GM19452 (cell line): ENCODE measurements around the gene MPZL2.

Source experiments
- ATAC-seq: cut with Tn5 transposase; IDR thresholded peaks from one replicate; pipeline ENCODE4 v1.9.1; 2021; ENCODE audit not compliant: unreplicated experiment

The MPZL2 gene

GRCh38 chr11:118223570-118223969, 40.5 kb downstream of the MPZL2 start:
- ATAC-seq = no peak

GRCh38 chr11:118222437-118222836, 41.7 kb downstream of the MPZL2 start:
- no peak for ATAC-seq

- ATAC-seq = no peak
These were observed 42.7 kb downstream of the MPZL2 start for GRCh38 chr11:118221419-118221818.

GRCh38 chr11:118219732-118220131, 44.4 kb downstream of the MPZL2 start:
- ATAC-seq = no peak

- no peak for ATAC-seq
These were observed 44.9 kb downstream of the MPZL2 start for GRCh38 chr11:118219244-118219643.

GRCh38 chr11:118217575-118217974, 46.5 kb downstream of the MPZL2 start:
- ATAC-seq = no peak

- no peak for ATAC-seq
These were observed 47.2 kb downstream of the MPZL2 start for GRCh38 chr11:118216621-118217481.

GRCh38 chr11:118215765-118216164, 48.3 kb downstream of the MPZL2 start:
- ATAC-seq = no peak

GRCh38 chr11:118215262-118215661, 48.8 kb downstream of the MPZL2 start:
- no peak for ATAC-seq

GRCh38 chr11:118214210-118214914, 49.7 kb downstream of the MPZL2 start:
- ATAC-seq = no peak

GRCh38 chr11:118213781-118214180, 50.3 kb downstream of the MPZL2 start:
- ATAC-seq = no peak

- no peak for ATAC-seq
These were observed 50.9 kb downstream of the MPZL2 start for GRCh38 chr11:118213201-118213600.

GRCh38 chr11:118212781-118213191, 51.3 kb downstream of the MPZL2 start:
- no peak for ATAC-seq

GRCh38 chr11:118212131-118212725, 51.9 kb downstream of the MPZL2 start:
- ATAC-seq = no peak

- no peak for ATAC-seq
These were observed 53.1 kb downstream of the MPZL2 start for GRCh38 chr11:118211006-118211405.

GRCh38 chr11:118210323-118210722, 53.8 kb downstream of the MPZL2 start:
- ATAC-seq = no peak

GRCh38 chr11:118209033-118209432, 55.1 kb downstream of the MPZL2 start:
- no peak for ATAC-seq

- no peak for ATAC-seq
These were observed 57.0 kb downstream of the MPZL2 start for GRCh38 chr11:118207079-118207478.

- ATAC-seq = no peak
These were observed 57.6 kb downstream of the MPZL2 start for GRCh38 chr11:118206391-118207031.

GRCh38 chr11:118205606-118206378, 58.3 kb downstream of the MPZL2 start:
- ATAC-seq = no peak
